ACHN (cell line): ENCODE measurements around the gene CARNS1.
A peak's percentile ranks its signal among the peaks of the same experiment; 100 is the strongest.
"Not testable (repeated sequence)": the region's sequence is repeated elsewhere in the genome, so short reads cannot be mapped to it uniquely, and the experiment has no call there.

Experiments used
- DNase-seq: peaks from one replicate; pipeline ENCODE4 v3.0.0-alpha.2; 2015
- in situ Hi-C: cut with HindIII; loops from 2 replicates; pipeline ENCODE4 v1.10.0; 2017; ENCODE audit warnings: low sequenced_read_pairs, low pct_ligation_motif_present, low pct_unique_long_range_greater_than_20kb

Gene CARNS1

DNA sequence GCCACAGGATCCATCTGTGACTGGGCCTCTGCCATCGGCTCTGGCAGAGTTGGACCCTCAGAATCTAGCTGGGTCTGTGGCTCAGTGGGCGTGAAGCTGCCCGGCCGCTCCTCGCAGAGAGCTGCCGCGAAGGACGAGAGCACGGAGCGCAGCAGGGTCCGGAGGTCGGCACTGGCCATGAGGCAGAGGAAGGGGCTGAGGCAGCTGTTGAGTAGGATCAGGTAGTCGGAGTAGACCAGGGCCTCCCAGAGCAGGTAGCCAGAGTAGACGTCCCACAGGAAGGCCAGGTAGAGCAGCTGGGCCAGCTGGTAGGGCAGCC lies 36.1 kb downstream of the CARNS1 start:
- in situ Hi-C loops: no loop called here
- no peak for DNase-seq

DNA sequence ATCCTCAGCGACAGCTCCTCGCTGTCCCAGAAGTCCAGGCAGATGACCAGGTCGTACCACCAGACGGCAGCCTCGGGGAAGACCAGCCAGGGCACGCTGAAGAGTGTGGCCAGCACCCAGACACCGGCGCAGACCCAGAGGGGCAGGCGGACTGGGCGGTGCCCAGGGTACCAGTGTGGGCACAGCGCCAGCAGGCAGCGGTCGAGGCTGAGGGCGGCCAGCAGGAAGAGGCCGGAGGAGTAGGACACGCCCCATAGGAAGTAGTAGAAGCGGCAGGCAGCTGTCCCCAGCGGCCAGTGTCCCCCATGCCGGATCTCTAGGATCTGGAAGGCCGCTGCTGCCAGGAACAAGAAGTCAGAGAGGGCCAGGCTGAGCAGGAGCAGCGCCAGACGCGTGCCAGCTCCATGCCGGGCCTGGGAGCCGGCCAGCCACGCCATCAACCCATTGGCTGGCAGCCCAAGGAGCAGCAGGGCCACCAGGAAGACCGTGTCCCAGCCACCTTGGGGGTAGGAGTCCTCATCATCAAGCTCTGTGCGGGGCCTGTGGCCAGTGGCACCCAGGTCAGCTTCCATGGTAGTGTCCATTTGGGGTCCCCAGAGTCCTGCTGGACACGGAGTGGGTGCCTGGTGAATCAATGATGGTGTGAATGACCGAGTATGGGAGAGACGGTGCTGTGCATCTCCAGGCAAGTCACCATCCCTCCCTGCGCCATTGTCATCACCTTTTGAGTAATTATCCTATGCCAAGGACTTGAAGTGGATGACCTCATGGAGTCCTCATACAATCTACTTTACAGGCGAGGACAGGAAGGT lies 36.9 kb downstream of the CARNS1 start, which contains the start of gene GPR152:
GPR152 (minus strand) TSS at position 589 of the 812 bp plus-strand sequence; CDS start at position 584, 5 bp downstream.
- in situ Hi-C loops: no loop called here
- DNase-seq: no peak

DNA sequence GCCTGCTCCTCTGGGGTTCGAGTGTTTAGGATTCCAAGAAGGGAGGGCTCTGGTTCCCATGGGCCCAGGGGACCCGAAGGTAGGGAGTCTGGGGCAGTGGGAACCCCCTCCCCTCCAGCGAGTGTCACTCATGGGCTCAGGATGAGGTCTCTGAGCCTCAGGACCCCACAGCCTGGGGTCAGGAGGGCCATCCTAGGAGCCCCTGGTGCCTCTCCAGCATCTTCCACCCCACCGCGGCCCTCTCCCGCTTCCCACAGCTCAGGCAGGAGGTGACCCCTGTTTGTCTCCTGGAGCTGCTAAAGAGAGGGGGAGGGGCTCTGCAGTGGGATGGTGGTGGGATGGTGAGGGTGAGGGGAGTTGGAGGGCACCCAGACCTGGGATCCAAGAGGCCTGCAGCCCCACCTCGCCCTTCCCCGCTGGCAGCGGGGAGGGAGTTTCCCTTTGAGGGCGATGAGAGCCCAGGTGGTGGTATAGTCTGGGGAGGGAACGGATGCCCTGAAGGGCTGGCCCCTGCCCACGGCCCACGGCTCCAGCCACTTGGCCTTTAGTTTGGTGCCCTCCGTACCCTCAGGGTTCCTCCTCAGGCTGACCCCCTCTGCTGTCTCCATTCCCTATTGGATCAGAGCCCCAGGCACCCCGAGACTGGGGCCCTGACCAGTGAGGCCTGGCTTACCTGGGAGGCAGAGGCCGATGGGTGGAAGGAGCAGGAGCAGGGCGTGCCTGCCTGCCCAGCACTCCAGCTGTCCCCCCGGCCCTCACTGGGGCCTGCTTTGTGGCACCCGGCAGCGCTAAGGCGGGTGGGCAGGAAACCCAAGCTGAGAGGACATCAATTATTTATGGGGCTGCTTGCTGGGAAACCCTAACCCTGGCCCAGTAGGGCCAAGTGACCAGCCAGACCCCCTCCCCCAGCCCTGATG lies 38.6 kb downstream of the CARNS1 start:
- in situ Hi-C loops: no loop called here
- no peak for DNase-seq

DNA sequence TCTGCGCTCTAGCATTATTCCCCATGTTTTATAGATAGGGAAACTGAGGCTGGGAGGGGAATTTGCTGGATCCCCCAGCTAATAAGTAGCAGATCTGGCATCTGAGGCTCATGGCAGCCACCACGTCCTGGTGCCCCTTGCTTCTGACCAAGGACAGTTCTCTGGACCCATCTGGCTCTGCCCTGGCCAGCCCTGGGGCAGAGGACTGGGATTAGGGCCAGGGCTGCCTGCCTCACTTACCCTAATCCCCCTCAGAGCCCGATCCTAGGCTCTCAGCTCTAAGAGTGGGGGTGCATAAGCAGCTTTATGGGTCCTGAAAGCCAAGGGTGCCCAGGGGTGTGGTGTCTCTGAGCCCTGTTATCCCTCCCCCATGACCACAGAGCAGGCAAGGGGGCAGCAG lies 39.6 kb downstream of the CARNS1 start, which contains the start of gene CABP4:
CABP4 (plus strand) TSS at position 301 of the 400 bp plus-strand sequence; CDS start at position 371, 70 bp downstream.
- in situ Hi-C loops: no loop called here
- no peak for DNase-seq

DNA sequence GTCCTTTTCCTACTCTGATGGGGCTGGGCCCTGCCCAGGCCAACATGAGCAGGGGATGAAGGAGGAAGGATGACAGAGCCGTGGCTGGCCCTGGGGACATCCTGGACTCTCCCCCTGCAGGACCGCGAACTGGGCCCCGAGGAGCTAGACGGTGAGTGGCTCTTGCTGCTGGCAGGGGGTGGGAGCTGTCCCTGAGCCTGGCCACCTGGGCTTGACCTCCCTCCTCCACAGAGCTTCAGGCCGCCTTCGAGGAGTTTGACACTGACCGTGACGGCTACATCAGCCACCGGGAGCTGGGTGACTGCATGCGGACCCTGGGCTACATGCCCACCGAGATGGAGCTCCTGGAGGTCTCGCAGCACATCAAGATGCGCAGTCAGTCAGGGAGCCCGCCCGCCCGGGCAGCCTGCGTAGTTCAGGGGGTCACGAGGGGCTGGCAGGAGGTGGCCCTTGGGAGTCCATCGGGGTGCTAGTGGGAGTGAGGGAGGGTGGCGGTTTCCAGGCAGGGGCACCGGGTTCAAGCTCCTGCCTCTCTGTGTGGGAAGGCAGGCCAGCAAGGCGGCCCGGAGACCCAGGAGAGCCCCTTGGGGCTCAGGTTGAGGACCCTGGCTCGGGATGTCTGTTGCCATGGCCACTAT lies 40.7 kb downstream of the CARNS1 start:
- no peak for DNase-seq
- in situ Hi-C loops: no loop called here

DNA sequence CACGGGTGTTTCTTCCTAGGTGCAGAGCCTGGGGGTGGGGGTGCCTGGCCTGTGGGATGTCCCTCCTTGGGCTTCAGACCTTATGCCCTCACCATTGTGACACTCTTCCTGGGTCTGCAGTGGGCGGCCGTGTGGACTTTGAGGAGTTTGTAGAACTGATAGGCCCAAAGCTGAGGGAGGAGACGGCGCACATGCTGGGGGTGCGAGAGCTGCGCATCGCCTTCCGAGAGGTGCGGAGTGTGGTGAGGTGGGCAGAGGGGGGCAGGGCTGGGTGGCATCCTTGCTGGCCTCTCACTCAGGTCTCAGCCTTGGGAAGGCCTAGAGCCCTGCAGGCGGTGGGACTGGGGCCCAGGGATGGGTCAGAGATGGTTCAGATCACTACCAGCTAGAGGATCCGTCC lies 42.0 kb downstream of the CARNS1 start:
- DNase-seq: no peak
- in situ Hi-C loops: no loop called here

DNA sequence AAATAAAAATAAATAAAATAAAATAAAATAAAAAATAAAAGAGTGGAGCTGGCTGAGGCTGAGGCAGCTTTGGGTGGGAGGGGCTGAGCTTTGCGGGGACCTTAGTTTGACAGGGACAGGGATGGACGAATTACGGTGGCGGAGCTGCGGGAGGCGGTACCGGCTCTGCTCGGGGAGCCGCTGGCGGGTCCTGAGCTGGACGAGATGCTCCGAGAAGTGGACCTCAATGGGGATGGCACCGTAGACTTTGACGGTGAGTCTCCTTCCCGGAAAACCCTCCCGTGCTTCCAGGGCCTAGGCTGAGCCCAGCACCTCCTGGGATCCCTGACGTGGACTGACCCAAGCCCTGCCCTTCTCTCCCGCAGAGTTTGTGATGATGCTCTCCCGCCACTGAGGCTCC lies 42.8 kb downstream of the CARNS1 start:
- DNase-seq: no peak
- in situ Hi-C loops: no loop called here

DNA sequence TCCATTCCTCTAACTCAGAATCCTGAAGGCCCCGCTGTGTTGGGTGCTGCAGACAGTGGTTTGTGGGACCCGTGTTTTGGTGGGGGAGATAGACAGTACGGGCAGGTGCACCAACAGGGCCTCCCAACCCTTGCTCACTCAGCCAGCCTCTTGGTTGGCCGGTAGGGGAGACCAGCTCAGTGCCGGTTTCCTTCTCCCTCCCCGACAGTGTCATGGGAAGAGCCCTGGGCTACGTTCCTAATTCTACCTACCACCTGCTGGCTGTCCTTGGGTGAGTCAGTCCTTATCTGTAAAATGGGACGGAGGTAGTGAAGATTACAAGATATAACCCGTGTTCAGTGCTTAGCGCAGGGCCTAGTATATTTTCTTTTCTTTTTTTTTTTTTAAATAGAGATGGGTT lies 47.7 kb downstream of the CARNS1 start:
- in situ Hi-C loops: no loop called here

DNA sequence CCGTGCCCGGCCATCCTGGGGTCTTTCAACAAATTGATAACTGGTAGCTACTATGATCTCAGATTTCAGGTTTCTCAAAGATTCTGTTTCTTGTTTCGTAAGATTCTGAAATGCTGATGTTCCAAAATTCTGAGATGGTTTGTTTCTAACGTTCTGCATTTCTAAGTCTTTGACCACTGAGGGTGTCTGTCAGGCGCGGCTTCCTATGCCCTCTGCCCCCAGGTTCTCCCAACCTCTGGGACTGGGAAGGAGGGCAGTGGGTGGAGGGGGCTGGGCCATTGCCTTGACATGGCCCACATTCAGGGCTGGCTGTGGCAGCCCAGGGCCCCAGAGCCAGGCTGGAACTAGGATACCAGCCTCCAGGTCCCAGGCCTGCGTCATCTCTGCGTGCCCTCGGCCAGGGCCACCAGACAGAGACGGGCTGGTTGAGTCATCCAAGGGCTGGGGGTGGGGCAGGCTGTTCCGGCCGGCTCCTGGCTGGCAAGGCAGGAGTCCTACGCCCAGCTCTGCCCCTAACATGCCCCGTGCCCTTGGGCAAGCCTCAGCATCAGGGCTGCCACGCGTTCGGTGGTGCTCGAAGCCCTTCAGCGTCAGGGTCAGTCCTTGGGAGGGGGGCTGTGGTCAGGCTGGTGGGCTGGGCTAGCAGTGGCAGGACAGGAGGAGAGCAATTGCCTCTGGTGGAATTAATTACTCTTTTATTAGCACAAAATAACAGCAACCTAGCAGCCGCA lies 48.4 kb downstream of the CARNS1 start:
- peak; percentile 65 for DNase-seq
- in situ Hi-C loops: no loop called here

More for the DNA sequence above, 47.7 kb downstream of the CARNS1 start:
- DNase-seq: no peak

DNA sequence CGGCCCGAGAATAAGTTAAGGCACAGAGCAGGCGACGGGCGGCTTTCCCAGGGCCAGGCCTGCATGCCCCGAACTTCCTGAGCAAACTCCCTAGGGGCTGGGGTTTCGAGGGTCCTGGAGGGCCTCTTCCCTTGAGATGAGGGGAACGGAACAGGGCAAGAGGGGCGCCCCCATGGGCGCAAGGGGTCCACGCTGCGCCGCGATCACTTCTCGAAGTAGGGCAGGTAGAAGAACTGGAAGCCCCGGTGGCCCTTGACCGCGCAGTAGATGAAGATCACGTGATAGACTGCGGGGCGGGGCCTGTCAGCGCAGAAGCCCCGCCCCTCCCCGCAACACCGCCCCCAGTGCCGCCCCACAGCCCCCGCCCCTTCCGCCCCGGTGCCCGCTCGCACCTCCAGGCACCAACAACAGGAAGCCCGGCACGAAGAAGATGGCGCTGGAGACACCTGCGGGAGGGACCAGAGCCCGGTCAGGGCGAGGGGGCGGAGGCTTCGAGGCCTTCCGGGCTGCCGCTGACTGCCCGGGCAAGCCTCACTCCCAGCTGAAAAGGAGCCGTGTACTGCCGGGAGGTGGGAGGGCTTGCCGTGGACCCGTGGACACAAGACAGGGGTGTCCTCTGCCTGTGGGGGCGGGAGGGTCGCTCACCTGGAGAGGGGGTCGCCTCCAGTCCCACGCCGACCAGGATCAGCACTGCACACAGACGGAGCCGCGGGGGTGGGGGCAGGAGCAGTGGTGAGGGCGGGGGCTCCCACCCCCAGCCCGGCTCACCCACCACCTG lies 49.1 kb downstream of the CARNS1 start:
- peak; percentile 88 for DNase-seq
- in situ Hi-C loops: no loop called here

DNA sequence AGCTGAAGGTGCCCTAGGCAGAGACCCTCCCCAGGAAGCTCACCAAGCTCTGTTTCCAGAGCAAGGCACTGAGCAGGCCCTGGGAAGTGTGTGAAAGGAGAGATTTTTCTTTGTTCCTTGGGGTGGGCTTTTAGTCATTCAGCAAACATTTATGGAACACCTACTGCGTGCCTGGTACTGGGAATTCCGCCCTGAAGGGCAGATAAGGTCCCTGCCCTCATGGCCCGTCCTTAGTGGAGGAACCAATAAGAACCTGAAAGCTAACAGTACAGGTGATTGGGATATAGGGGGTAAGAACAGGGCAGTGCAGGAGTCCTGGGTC lies 49.7 kb downstream of the CARNS1 start:
- in situ Hi-C loops: no loop called here
- no peak for DNase-seq

DNA sequence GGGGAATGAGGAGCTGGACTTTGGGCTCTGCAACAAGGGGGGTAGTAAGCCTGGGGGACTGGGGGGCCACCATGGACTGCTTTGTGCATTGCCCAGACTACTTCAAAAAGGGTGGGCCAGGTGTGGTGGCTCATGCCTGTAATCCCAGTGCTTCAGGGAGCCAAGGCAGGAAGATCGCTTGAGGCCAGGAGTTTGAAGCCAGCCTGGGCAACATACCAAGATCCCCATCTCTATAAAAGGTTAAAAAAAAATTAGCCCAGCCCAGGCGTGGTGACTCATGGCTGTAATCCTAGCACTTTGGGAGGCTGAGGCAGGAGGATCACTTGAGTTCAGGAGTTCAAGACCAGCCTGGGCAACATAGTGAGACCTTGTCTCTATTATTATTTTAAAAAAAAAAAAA lies 50.1 kb downstream of the CARNS1 start:
- in situ Hi-C loops: not testable (repeated sequence)

DNA sequence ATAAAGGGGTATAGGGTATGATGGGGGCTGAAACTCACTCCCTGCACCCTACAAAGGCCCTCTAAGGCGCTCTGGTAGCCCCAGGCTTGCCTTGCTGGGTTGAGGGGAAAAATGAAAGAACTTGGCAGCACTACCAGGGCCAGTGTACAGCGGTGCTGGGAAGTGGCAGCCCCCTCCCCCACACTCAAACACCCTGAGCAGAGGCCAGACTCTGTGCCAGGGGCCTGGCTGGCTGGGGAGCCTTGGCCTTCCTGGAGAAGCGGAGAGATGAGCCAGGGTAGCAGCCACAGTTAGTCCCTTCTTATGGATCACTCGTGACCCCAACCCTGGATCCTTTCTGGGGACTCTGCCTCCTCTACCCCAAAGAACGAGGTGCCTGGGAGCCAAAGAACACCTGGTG lies 50.9 kb downstream of the CARNS1 start:
- no peak for DNase-seq
- in situ Hi-C loops: no loop called here

More for the DNA sequence above, 50.1 kb downstream of the CARNS1 start:
- DNase-seq: not testable (repeated sequence)

DNA sequence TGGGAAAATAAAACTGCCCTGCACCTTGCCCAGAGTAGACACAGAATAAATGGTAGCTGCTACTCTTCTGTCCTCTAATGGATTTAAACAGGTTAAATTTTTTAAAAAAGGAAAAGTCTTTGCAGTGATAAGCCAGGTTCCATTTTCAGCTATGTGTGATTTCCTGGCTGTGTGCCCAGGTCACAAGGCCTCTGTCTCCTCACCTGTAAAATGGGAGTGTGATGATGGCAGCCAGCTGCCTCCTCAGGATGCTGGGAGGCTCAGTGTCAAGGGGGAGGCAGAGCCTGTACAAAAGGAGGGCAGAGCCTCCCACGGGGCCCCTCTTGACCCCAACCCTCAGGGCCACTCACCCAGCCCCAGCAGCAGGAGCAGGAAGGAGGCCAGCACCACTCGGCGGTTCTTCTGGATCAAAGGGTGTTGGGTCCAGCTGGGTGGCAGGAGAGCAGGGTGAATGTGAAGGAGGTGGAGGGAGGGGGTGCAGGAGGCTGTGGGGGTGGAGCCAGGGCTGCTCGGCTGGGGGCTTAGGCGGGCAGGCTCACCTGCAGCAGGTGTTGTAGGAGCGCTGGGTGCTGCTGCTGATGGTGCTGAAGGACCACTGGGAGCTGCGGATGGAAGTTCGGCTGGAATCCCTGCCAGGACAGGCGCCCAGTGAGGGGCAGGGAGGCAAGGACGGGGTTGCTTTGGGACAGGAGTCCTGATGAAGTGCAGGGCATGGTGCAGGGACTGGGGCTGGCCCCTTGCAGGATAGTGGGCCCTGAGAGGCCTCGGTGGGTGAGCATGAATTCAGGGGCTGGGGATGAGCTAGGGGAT lies 51.7 kb downstream of the CARNS1 start:
- DNase-seq: no peak
- in situ Hi-C loops: no loop called here

DNA sequence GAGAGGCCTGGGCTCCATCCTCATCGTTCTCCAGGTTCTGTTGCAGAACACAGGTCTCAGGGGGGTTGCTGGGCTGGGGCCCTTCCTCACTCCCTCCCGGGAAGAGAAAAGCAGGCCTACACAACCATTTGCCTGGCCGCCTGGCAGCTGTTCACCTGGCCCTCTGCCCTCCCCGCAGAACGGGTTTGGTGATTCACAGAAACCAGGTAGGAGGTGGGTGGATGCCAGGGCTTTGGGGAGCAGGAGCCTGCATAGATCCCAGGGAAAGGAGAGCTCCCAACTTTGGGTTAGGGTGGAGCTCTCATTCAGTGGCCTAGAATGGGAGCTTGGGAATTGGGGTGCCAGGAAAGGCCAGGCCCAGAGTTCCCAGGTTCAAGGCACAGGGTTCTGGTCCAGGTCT lies 52.6 kb downstream of the CARNS1 start:
- in situ Hi-C loops: no loop called here

DNA sequence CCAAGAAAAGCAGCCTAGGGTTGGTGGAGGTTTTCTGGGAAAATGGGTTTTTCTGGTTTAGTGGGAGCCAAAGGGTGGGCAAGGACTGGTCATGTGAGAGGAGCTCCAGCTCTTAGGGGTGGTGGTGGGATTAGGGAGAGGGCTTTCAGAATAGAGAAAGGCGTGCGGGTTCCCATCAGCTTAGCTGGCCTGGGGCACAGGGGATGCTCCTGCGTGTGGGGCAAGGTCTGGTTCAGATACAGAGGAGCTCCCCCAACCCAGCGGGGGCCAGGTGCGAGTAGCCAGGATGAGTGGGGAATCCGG lies 52.9 kb downstream of the CARNS1 start:
- in situ Hi-C loops: no loop called here
- no peak for DNase-seq

More for the DNA sequence above, 52.6 kb downstream of the CARNS1 start:
- DNase-seq: no peak

DNA sequence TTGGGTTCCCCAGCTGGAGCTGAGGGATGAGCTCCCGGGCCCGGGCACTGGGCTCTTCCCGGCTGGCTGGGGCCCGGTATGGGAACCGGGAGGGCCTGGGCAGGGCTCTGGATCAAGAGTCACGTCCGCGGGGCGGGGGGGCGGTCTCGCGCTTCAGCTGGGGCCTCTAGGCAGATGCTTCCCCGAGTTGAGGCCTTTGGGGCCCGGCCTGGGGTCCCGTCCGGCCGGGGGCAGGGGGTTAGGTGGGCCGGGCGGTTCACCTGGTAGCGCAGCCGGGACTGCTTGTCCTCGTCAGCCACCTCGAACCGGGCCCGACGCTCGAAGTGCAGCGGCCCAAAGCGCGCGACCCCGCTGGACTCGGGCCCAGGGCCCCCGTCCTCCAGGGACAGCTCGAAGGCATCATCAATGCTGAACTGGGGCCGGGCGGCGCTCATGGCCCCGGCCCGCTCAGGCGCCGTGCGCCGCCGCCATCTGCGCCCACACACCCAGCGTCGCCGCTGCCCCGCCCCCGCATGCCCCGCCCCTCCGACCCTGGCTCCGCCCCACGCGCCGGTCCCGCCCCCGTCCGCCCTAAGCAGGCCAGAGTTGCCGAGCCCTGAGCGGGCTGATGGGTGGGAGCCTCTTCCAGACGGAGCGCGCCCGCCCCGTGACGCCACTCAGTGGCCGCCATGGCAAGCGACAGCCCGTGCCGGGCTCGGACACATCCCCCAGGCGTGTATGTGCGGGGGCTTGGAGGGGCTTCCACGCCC lies 53.5 kb downstream of the CARNS1 start, which contains the start of gene TMEM134:
TMEM134 (minus strand) TSS at position 493 of the 749 bp plus-strand sequence; CDS start at position 434, 59 bp downstream.
- peak; percentile 88 for DNase-seq
- in situ Hi-C loops: no loop called here
